Measurements from ENCODE around the gene RSBN1L. TPM values are rescaled to one million over a fixed set of nuclear protein-coding genes. Genes with fewer than 3 reads are reported as not detected.

Gene RSBN1L
- total RNA-seq, 5 donors from 2014 or later (not counting 1 experiment from before 2014, with no cell fraction given) = 27.1 to 35.9 (median 32.4) TPM

- ATAC-seq (replicated peaks in 1 of 4) = no peak
- H3K36me3 ChIP-seq (ENCODE audit: control insufficient read depth in 2 of 2, extremely low read depth in 1 of 2, insufficient read depth in 1 of 2, low read length in 1 of 2) = peaks cover 0 to 7% of the 10 kb centered on the region in 2 donors
- no peak overlapping the region for H3K27ac ChIP-seq (ENCODE audit: low read length)
- no peak overlapping the region for H3K27ac Mint-ChIP-seq
- no peaks in the 10 kb centered on the region for H3K9me3 Mint-ChIP-seq
- peaks cover 8 to 13% of the 10 kb centered on the region in 2 experiments for H3K4me1 ChIP-seq (ENCODE audit: control insufficient read depth in 1 of 2, extremely low read depth in 1 of 2, insufficient read depth in 2 of 2, low read length in 2 of 2)
- no peak for DNase-seq
- no peaks in the 10 kb centered on the region for H3K27me3 ChIP-seq (replicated peaks in 1 of 2; ENCODE audit: control insufficient read depth in 2 of 2, extremely low read depth in 1 of 2, insufficient read depth in 2 of 2, low read length in 1 of 2)
- H3K4me3 Mint-ChIP-seq = no peak overlapping the region
- POLR2A ChIA-PET = interaction anchor here in 1 of 2 donors (0.6 to 0.8 kb wide), 2 partner anchors 118 to 269 kb away, joined by 4 to 5 read pairs; no protein-coding TSS in a partner anchor
- 83% methylated on average over 4 of the region's 9 CpGs for WGBS (ENCODE audit: insufficient coverage)
- H3K27me3 Mint-ChIP-seq = no peaks in the 10 kb centered on the region
- H3K36me3 Mint-ChIP-seq = peaks cover 25% of the 10 kb centered on the region
- H3K9me3 ChIP-seq = no peaks in the 10 kb centered on the region
- no peak overlapping the region for H3K4me3 ChIP-seq (ENCODE audit: control insufficient read depth in 1 of 2, extremely low read depth in 1 of 2, low read length in 1 of 2)
- CTCF ChIA-PET = interaction anchor here (1.0 to 1.4 kb wide), 3 partner anchors 12 to 75 kb away, joined by 3 read pairs; partner anchors contain the start of gene RSBN1L (in 1 of the 2)
- peaks cover 19 to 30% (median 24%) of the 10 kb centered on the region in 3 donors for H3K4me1 Mint-ChIP-seq
Measured at GRCh38 chr7:77684030-77684429, 12.2 kb upstream of the RSBN1L start.

- no peaks in the 10 kb centered on the region for H3K9me3 ChIP-seq
- ATAC-seq (replicated peaks in 1 of 4) (no peak), DNase-seq (no peak)
- no peak overlapping the region for H3K27ac Mint-ChIP-seq
- 100% methylated on average over 2 of the region's 5 CpGs for WGBS (ENCODE audit: insufficient coverage)
- POLR2A ChIA-PET = interaction anchor here in 1 of 2 donors (0.6 to 0.8 kb wide), 2 partner anchors 15 to 70 kb away, joined by 3 to 6 read pairs; no protein-coding TSS in a partner anchor
- no peak overlapping the region for H3K27ac ChIP-seq (ENCODE audit: low read length)
- H3K27me3 ChIP-seq (replicated peaks in 1 of 2; ENCODE audit: control insufficient read depth in 2 of 2, extremely low read depth in 1 of 2, insufficient read depth in 2 of 2, low read length in 1 of 2) = no peaks in the 10 kb centered on the region
- peaks cover 8 to 13% of the 10 kb centered on the region in 2 experiments for H3K4me1 ChIP-seq (ENCODE audit: control insufficient read depth in 1 of 2, extremely low read depth in 1 of 2, insufficient read depth in 2 of 2, low read length in 2 of 2)
- peaks cover 21 to 31% (median 25%) of the 10 kb centered on the region in 3 donors for H3K4me1 Mint-ChIP-seq
- CTCF ChIA-PET = interaction anchor here (1.0 to 1.4 kb wide), 4 partner anchors 11 to 74 kb away, joined by 3 to 8 read pairs (median 3); partner anchors contain the start of gene RSBN1L (in 1 of the 2)
- H3K4me3 Mint-ChIP-seq = no peak overlapping the region
- H3K27me3 Mint-ChIP-seq = no peaks in the 10 kb centered on the region
- H3K36me3 ChIP-seq (ENCODE audit: control insufficient read depth in 2 of 2, extremely low read depth in 1 of 2, insufficient read depth in 1 of 2, low read length in 1 of 2) = peaks cover 0 to 7% of the 10 kb centered on the region in 2 donors
- H3K36me3 Mint-ChIP-seq = peaks cover 21% of the 10 kb centered on the region
- no peak overlapping the region for H3K4me3 ChIP-seq (ENCODE audit: control insufficient read depth in 1 of 2, extremely low read depth in 1 of 2, low read length in 1 of 2)
- no peaks in the 10 kb centered on the region for H3K9me3 Mint-ChIP-seq
Measured at GRCh38 chr7:77685233-77685632, 11.0 kb upstream of the RSBN1L start.

- no peak for DNase-seq
- Histone ChIP-seq H3K27ac (ENCODE audit: low read length) (no peak overlapping the region), H3K4me1 (ENCODE audit: control insufficient read depth in 1 of 2, extremely low read depth in 1 of 2, insufficient read depth in 2 of 2, low read length in 2 of 2) (peaks cover 8 to 13% of the 10 kb centered on the region in 2 experiments), H3K27me3 (replicated peaks in 1 of 2; ENCODE audit: control insufficient read depth in 2 of 2, extremely low read depth in 1 of 2, insufficient read depth in 2 of 2, low read length in 1 of 2) (no peaks in the 10 kb centered on the region), H3K9me3 (no peaks in the 10 kb centered on the region), H3K4me3 (ENCODE audit: control insufficient read depth in 1 of 2, extremely low read depth in 1 of 2, low read length in 1 of 2) (no peak overlapping the region), H3K36me3 (ENCODE audit: control insufficient read depth in 2 of 2, extremely low read depth in 1 of 2, insufficient read depth in 1 of 2, low read length in 1 of 2) (peaks cover 0 to 4% of the 10 kb centered on the region in 2 donors)
- ATAC-seq (replicated peaks in 1 of 4) = peak in 2 of 4 experiments; percentile 27 to 59
- peaks cover 19% of the 10 kb centered on the region for H3K36me3 Mint-ChIP-seq
- no peaks in the 10 kb centered on the region for H3K9me3 Mint-ChIP-seq
- no CpG with 5 or more reads among the region's 1 CpG for WGBS (ENCODE audit: insufficient coverage)
- POLR2A ChIA-PET = interaction anchor here (0.6 to 1.8 kb wide), 7 partner anchors 9 to 118 kb away, joined by 3 to 10 read pairs (median 5); partner anchors contain the start of gene RSBN1L (in 2 of the 2)
- peak overlapping the region in 1 of 3 donors; percentile 50 for H3K4me3 Mint-ChIP-seq
- H3K27me3 Mint-ChIP-seq = no peaks in the 10 kb centered on the region
- CTCF ChIA-PET = interaction anchor here (0.5 to 1.5 kb wide), 11 partner anchors 9 to 196 kb away, joined by 3 to 7 read pairs (median 3); partner anchors contain the start of genes PHTF2 (in 1 of the 2), RSBN1L (in 1 of the 2) and TMEM60 (in 1 of the 2)
- peaks cover 27 to 36% (median 32%) of the 10 kb centered on the region in 3 donors for H3K4me1 Mint-ChIP-seq
- peak overlapping the region; percentile 74 to 83 for H3K27ac Mint-ChIP-seq
Measured at GRCh38 chr7:77687100-77687746, 9.0 kb upstream of the RSBN1L start.

- H3K9me3 Mint-ChIP-seq = no peaks in the 10 kb centered on the region
- ChIA-PET POLR2A (interaction anchor here (0.6 to 1.8 kb wide), 5 partner anchors 8 to 118 kb away, joined by 4 to 10 read pairs (median 6); partner anchors contain the start of gene RSBN1L (in 2 of the 2)), CTCF (interaction anchor here (0.5 to 1.5 kb wide), 12 partner anchors 8 to 196 kb away, joined by 3 to 7 read pairs (median 4); partner anchors contain the start of genes PHTF2 (in 1 of the 2), RSBN1L (in 1 of the 2) and TMEM60 (in 1 of the 2))
- H3K36me3 Mint-ChIP-seq = peaks cover 18% of the 10 kb centered on the region
- no peaks in the 10 kb centered on the region for H3K27me3 Mint-ChIP-seq
- H3K9me3 ChIP-seq = no peaks in the 10 kb centered on the region
- DNase-seq (peak in 1 of 35 experiments; percentile 23), ATAC-seq (replicated peaks in 1 of 4) (peak; percentile 43 to 79 (median 57))
- no peak overlapping the region for H3K4me3 ChIP-seq (ENCODE audit: control insufficient read depth in 1 of 2, extremely low read depth in 1 of 2, low read length in 1 of 2)
- H3K36me3 ChIP-seq (ENCODE audit: control insufficient read depth in 2 of 2, extremely low read depth in 1 of 2, insufficient read depth in 1 of 2, low read length in 1 of 2) = peaks cover 0 to 4% of the 10 kb centered on the region in 2 donors
- 29% methylated on average over 1 of the region's 1 CpG for WGBS (ENCODE audit: insufficient coverage)
- peaks cover 8 to 13% of the 10 kb centered on the region in 2 experiments for H3K4me1 ChIP-seq (ENCODE audit: control insufficient read depth in 1 of 2, extremely low read depth in 1 of 2, insufficient read depth in 2 of 2, low read length in 2 of 2)
- peak overlapping the region; percentile 74 to 83 for H3K27ac Mint-ChIP-seq
- H3K4me1 Mint-ChIP-seq = peaks cover 30 to 40% (median 35%) of the 10 kb centered on the region in 3 donors
- H3K27me3 ChIP-seq (replicated peaks in 1 of 2; ENCODE audit: control insufficient read depth in 2 of 2, extremely low read depth in 1 of 2, insufficient read depth in 2 of 2, low read length in 1 of 2) = no peaks in the 10 kb centered on the region
- peak overlapping the region; percentile 40 for H3K27ac ChIP-seq (ENCODE audit: low read length)
- peak overlapping the region in 1 of 3 donors; percentile 50 for H3K4me3 Mint-ChIP-seq
Measured at GRCh38 chr7:77687747-77688144, 8.5 kb upstream of the RSBN1L start.

GRCh38 chr7:77690289-77690688 lies 6.0 kb upstream of the RSBN1L start:
- H3K4me1 ChIP-seq (ENCODE audit: control insufficient read depth in 1 of 2, extremely low read depth in 1 of 2, insufficient read depth in 2 of 2, low read length in 2 of 2) = peaks cover 15 to 23% of the 10 kb centered on the region in 2 experiments
- H3K27me3 ChIP-seq (replicated peaks in 1 of 2; ENCODE audit: control insufficient read depth in 2 of 2, extremely low read depth in 1 of 2, insufficient read depth in 2 of 2, low read length in 1 of 2) = no peaks in the 10 kb centered on the region
- Mint-ChIP-seq H3K9me3 (no peaks in the 10 kb centered on the region), H3K36me3 (peaks cover 6% of the 10 kb centered on the region), H3K4me3 (no peak overlapping the region), H3K4me1 (peaks cover 46 to 50% (median 49%) of the 10 kb centered on the region in 3 donors), H3K27me3 (no peaks in the 10 kb centered on the region), H3K27ac (no peak overlapping the region)
- DNase-seq = no peak
- no peak overlapping the region for H3K27ac ChIP-seq (ENCODE audit: low read length)
- ChIA-PET POLR2A (no interaction called here), CTCF (interaction anchor here in 1 of 2 donors (0.6 kb wide), 1 partner anchor 77 kb away, joined by 3 read pairs; no protein-coding TSS in a partner anchor)
- WGBS (ENCODE audit: insufficient coverage) = 97% methylated on average over 3 of the region's 8 CpGs
- no peak overlapping the region for H3K4me3 ChIP-seq (ENCODE audit: control insufficient read depth in 1 of 2, extremely low read depth in 1 of 2, low read length in 1 of 2)
- H3K9me3 ChIP-seq = no peaks in the 10 kb centered on the region
- ATAC-seq (replicated peaks in 1 of 4) = no peak
- no peaks in the 10 kb centered on the region for H3K36me3 ChIP-seq (ENCODE audit: control insufficient read depth in 2 of 2, extremely low read depth in 1 of 2, insufficient read depth in 1 of 2, low read length in 1 of 2)

GRCh38 chr7:77691892-77692491 lies 4.3 kb upstream of the RSBN1L start:
- peaks cover 15 to 26% of the 10 kb centered on the region in 2 experiments for H3K4me1 ChIP-seq (ENCODE audit: control insufficient read depth in 1 of 2, extremely low read depth in 1 of 2, insufficient read depth in 2 of 2, low read length in 2 of 2)
- CTCF ChIA-PET = interaction anchor here in 1 of 2 donors (0.6 to 0.7 kb wide), 2 partner anchors 12 to 40 kb away, joined by 4 to 7 read pairs; no protein-coding TSS in a partner anchor
- POLR2A ChIA-PET = interaction anchor here in 1 of 2 donors (0.6 kb wide), 1 partner anchor 8 kb away, joined by 4 read pairs; no protein-coding TSS in a partner anchor
- Mint-ChIP-seq H3K4me3 (no peak overlapping the region), H3K27me3 (no peaks in the 10 kb centered on the region), H3K36me3 (peaks cover 4% of the 10 kb centered on the region), H3K9me3 (no peaks in the 10 kb centered on the region), H3K4me1 (peaks cover 40 to 48% (median 47%) of the 10 kb centered on the region in 3 donors), H3K27ac (no peak overlapping the region)
- no peaks in the 10 kb centered on the region for H3K36me3 ChIP-seq (ENCODE audit: control insufficient read depth in 2 of 2, extremely low read depth in 1 of 2, insufficient read depth in 1 of 2, low read length in 1 of 2)
- H3K27me3 ChIP-seq (replicated peaks in 1 of 2; ENCODE audit: control insufficient read depth in 2 of 2, extremely low read depth in 1 of 2, insufficient read depth in 2 of 2, low read length in 1 of 2) = no peaks in the 10 kb centered on the region
- ATAC-seq (replicated peaks in 1 of 4) (no peak), DNase-seq (no peak)
- no peak overlapping the region for H3K4me3 ChIP-seq (ENCODE audit: control insufficient read depth in 1 of 2, extremely low read depth in 1 of 2, low read length in 1 of 2)
- no peaks in the 10 kb centered on the region for H3K9me3 ChIP-seq
- 95% methylated on average over 6 of the region's 10 CpGs for WGBS (ENCODE audit: insufficient coverage)
- no peak overlapping the region for H3K27ac ChIP-seq (ENCODE audit: low read length)

All from T-cell (primary cell).